ENCODE measurements around the gene YIF1A.
"Not testable (repeated sequence)": the region's sequence is repeated elsewhere in the genome, so short reads cannot be mapped to it uniquely, and the experiment has no call there.

The YIF1A gene

GRCh38 chr11:66278363-66279091 is 10.4 kb downstream of the YIF1A start:
- H3K27ac ChIP-seq = peak overlapping the region; percentile 77
- ChIA-PET POLR2A (ENCODE audit: low non-redundant PET) (no interaction called here), CTCF (interaction anchor here (0.6 kb wide), 1 partner anchor 213 kb away, joined by 3 read pairs; no protein-coding TSS in a partner anchor)
- TF ChIP-seq, protein P1, sequence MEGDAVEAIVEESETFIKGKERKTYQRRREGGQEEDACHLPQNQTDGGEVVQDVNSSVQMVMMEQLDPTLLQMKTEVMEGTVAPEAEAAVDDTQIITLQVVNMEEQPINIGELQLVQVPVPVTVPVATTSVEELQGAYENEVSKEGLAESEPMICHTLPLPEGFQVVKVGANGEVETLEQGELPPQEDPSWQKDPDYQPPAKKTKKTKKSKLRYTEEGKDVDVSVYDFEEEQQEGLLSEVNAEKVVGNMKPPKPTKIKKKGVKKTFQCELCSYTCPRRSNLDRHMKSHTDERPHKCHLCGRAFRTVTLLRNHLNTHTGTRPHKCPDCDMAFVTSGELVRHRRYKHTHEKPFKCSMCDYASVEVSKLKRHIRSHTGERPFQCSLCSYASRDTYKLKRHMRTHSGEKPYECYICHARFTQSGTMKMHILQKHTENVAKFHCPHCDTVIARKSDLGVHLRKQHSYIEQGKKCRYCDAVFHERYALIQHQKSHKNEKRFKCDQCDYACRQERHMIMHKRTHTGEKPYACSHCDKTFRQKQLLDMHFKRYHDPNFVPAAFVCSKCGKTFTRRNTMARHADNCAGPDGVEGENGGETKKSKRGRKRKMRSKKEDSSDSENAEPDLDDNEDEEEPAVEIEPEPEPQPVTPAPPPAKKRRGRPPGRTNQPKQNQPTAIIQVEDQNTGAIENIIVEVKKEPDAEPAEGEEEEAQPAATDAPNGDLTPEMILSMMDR (conservative IDR thresholded peaks at IDR 0.05; ENCODE audit: low read depth) = no peak
- DNase-seq (ENCODE audit: low spot score) = no peak

DNA sequence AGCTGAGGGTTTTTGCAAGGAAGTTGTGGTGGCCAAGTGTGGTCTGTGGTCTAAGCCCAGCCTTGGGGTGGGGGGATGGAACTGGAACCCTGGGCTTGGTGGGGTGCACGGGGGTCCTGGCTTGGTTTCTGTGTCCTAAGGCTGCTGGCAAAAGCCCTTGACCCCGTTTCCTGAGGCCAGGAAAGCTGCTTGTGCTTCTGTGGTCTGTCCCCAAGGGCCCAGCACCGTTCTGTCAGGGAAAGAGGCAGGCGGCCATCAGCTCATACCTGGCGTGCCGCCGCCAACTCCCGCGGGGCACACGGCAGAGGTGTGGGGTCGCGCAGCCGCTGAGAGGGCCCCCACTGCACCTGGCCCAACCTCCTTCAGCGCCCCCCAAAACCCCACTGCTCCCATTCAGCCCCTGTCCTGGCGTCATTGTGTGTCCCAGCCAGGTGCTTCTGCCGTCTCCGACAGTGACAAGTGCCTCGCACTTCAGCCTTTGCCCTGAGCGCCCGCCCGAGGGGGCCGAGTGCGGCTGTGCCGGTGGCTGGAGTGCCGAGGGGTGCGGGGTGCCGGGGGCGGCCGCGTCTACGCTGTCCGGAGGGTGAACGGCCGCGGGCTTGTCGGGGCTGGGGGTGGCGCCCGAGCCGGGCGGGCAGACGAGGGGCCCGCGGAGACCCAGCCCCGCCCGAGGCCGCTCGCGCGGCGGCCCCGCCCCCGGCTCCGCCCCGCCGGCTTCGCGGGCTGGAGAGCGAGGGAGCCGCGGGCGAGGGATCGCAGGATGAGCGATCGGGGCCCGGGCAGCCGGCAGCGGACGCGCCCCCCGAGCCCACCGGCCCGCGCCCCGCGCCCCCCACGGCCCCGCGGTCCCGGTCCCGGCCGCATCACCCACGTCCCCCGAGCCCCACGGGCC is 11.2 kb downstream of the YIF1A start, which contains the start of gene CNIH2:
TSS of gene CNIH2 (plus strand) at position 705 of the 892 bp plus-strand sequence. CDS start 282 bp downstream, outside the sequence.
- ChIA-PET POLR2A (ENCODE audit: low non-redundant PET) (no interaction called here), CTCF (interaction anchor here (0.8 kb wide), 1 partner anchor 34 kb away, joined by 3 read pairs; no protein-coding TSS in a partner anchor)
- H3K27ac ChIP-seq = peak within 1 kb of the TSS; percentile 77
- DNase-seq (ENCODE audit: low spot score) = peak; percentile 29
- TF ChIP-seq, protein P1 (conservative IDR thresholded peaks at IDR 0.05; ENCODE audit: low read depth) = no peak

DNA sequence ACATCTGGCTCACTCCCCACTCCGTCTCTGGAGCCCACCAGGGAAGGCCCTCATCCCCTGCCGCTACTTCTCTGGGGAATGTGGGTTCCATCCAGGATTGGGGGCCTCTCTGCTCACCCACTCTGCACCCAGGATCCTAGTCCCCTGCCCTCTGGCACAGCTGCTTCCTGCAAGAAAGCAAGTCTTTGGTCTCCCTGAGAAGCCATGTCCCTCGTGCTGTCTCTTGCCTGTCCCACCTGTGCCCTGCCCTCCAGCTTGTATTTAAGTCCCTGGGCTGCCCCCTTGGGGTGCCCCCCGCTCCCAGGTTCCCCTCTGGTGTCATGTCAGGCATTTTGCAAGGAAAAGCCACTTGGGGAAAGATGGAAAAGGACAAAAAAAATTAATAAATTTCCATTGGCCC is 11.9 kb downstream of the YIF1A start:
- CTCF ChIA-PET = interaction anchor here (0.8 kb wide), 1 partner anchor 34 kb away, joined by 3 read pairs; no protein-coding TSS in a partner anchor
- peak overlapping the region; percentile 77 for H3K27ac ChIP-seq
- DNase-seq (ENCODE audit: low spot score); POLR2A ChIA-PET (ENCODE audit: low non-redundant PET): not testable (repeated sequence)

DNA sequence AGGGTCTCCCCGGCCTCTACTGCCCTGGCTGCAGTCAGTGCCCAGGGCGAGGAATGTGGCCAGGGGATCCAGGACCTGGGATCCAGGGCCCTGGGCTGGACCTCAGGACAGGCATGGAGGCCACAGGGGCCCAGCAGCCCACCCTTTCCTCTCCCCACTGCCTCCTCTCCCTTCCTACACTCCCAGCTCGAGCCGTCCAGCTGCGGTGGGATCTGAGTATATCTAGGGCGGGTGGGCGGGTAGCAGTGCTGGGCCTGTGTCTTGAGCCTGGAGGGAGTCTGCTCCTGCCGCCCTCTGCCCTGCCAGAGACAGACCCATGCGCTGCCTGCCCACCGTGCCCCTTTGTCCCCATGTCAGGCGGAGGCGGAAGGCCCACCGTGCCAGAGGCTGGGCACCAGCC is 12.3 kb downstream of the YIF1A start:
- CTCF ChIA-PET = interaction anchor here (0.8 kb wide), 1 partner anchor 35 kb away, joined by 3 read pairs; no protein-coding TSS in a partner anchor
- POLR2A ChIA-PET (ENCODE audit: low non-redundant PET); DNase-seq (ENCODE audit: low spot score): not testable (repeated sequence)
- H3K27ac ChIP-seq = peak overlapping the region; percentile 77

- TF ChIP-seq, protein P1 (conservative IDR thresholded peaks at IDR 0.05; ENCODE audit: low read depth) = no peak
- peak overlapping the region; percentile 77 for H3K27ac ChIP-seq
- POLR2A ChIA-PET (ENCODE audit: low non-redundant PET) = no interaction called here
- CTCF ChIA-PET = no interaction called here
- no peak for DNase-seq (ENCODE audit: low spot score)
These were observed 12.8 kb downstream of the YIF1A start for GRCh38 chr11:66275984-66276612.

GRCh38 chr11:66275396-66275795 is 13.5 kb downstream of the YIF1A start:
- DNase-seq (ENCODE audit: low spot score) = no peak
- peak overlapping the region; percentile 77 for H3K27ac ChIP-seq
- POLR2A ChIA-PET (ENCODE audit: low non-redundant PET) = no interaction called here
- TF ChIP-seq, protein P1 (conservative IDR thresholded peaks at IDR 0.05; ENCODE audit: low read depth) = no peak
- CTCF ChIA-PET = no interaction called here

GRCh38 chr11:66274219-66274618 is 14.7 kb downstream of the YIF1A start:
- H3K27ac ChIP-seq = peak overlapping the region; percentile 77
- TF ChIP-seq, protein P1 (conservative IDR thresholded peaks at IDR 0.05; ENCODE audit: low read depth) = no peak
- ChIA-PET CTCF (interaction anchor here (1.8 kb wide), 1 partner anchor 9 kb away, joined by 4 read pairs; no protein-coding TSS in a partner anchor), POLR2A (ENCODE audit: low non-redundant PET) (interaction anchor here (0.5 kb wide), 1 partner anchor 16 kb away, joined by 3 read pairs; no protein-coding TSS in a partner anchor)
- DNase-seq (ENCODE audit: low spot score) = no peak

All from RWPE1 (cell line).